ENCODE measurements around the gene KRTAP16-1.

Gene KRTAP16-1

DNA sequence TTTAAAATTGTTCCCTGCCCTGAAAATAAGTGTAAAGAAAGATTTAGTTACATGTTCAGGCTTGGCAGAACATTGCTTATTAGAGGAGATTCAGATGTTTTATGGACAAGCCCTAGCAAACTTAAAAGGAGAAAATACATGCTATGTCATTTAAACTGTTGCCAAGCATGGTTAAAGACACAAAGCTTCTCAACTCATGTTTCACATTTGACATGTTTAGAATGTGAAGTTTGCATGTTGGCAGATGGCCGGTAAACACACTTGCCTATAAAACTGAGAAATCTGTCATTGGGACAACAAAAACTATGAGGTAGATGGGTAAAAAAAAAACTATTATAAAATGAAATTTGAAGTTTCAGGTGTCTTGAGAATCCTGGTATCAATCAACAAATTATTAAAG lies 12.3 kb downstream of the KRTAP16-1 start:
- Histone ChIP-seq H3K36me3 (replicated peaks; ENCODE audit: insufficient read depth, low read length) (no peaks in the 10 kb centered on the region), H3K79me2 (ENCODE audit: low read length) (no peaks in the 10 kb centered on the region), H3K27ac (ENCODE audit: low read length) (no peak overlapping the region), H3K27me3 (replicated peaks; ENCODE audit: insufficient read depth, low read length) (no peaks in the 10 kb centered on the region), H2AFZ (ENCODE audit: low read length) (no peak overlapping the region), H3K9ac (ENCODE audit: low read length) (no peak overlapping the region), H3F3A (ENCODE audit: insufficient read depth, low read length) (no peaks in the 10 kb centered on the region), H3K9me2 (replicated peaks; ENCODE audit: insufficient read depth, low read length) (no peaks in the 10 kb centered on the region), H3K4me3 (ENCODE audit: low read length) (no peak overlapping the region), H3K9me3 (replicated peaks; ENCODE audit: insufficient read depth, low read length) (no peaks in the 10 kb centered on the region), H4K20me1 (ENCODE audit: insufficient read depth, low read length) (no peaks in the 10 kb centered on the region), H3K4me1 (ENCODE audit: low read length) (peaks cover 6% of the 10 kb centered on the region; the same call in 1 of the 2 replicates), H3K4me2 (ENCODE audit: low read depth, low read length) (no peak overlapping the region)
- TF ChIP-seq, protein P1, sequence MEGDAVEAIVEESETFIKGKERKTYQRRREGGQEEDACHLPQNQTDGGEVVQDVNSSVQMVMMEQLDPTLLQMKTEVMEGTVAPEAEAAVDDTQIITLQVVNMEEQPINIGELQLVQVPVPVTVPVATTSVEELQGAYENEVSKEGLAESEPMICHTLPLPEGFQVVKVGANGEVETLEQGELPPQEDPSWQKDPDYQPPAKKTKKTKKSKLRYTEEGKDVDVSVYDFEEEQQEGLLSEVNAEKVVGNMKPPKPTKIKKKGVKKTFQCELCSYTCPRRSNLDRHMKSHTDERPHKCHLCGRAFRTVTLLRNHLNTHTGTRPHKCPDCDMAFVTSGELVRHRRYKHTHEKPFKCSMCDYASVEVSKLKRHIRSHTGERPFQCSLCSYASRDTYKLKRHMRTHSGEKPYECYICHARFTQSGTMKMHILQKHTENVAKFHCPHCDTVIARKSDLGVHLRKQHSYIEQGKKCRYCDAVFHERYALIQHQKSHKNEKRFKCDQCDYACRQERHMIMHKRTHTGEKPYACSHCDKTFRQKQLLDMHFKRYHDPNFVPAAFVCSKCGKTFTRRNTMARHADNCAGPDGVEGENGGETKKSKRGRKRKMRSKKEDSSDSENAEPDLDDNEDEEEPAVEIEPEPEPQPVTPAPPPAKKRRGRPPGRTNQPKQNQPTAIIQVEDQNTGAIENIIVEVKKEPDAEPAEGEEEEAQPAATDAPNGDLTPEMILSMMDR (IDR thresholded peaks at IDR 0.05; ENCODE audit: low read length): no peak
- TF ChIP-seq EZH2 (optimal IDR thresholded peaks at IDR 0.05; ENCODE audit: low read depth, low read length) (no peak), EZH2phosphoT487 (IDR thresholded peaks at IDR 0.05; ENCODE audit: low read length) (no peak)
- no peak for DNase-seq

DNA sequence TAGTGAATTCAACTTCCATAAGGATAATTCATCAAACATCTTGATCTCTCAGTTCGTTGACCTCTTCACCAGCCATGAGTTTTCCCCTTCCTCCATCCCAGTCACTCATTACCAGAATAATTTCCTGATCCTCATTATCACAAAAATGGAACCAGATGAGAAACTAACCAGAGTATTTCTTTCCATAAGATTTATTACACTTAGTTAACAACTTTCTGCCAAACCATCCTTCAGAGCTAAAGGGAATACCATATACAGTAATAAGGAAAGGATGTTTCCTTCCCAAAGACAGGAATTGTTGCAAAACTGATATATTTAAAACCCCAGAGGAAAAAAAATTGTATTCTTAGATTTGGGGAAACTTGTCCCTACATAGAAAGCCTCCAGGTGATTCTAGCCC lies 15.1 kb downstream of the KRTAP16-1 start:
- Histone ChIP-seq H3K27me3 (replicated peaks; ENCODE audit: insufficient read depth, low read length) (no peaks in the 10 kb centered on the region), H3K4me3 (ENCODE audit: low read length) (no peak overlapping the region), H3K27ac (ENCODE audit: low read length) (no peak overlapping the region), H4K20me1 (ENCODE audit: insufficient read depth, low read length) (no peaks in the 10 kb centered on the region), H3K9me2 (replicated peaks; ENCODE audit: insufficient read depth, low read length) (no peaks in the 10 kb centered on the region), H3K9me3 (replicated peaks; ENCODE audit: insufficient read depth, low read length) (no peaks in the 10 kb centered on the region), H3K9ac (ENCODE audit: low read length) (no peak overlapping the region), H2AFZ (ENCODE audit: low read length) (no peak overlapping the region), H3K4me2 (ENCODE audit: low read depth, low read length) (no peak overlapping the region), H3F3A (ENCODE audit: insufficient read depth, low read length) (no peaks in the 10 kb centered on the region), H3K36me3 (replicated peaks; ENCODE audit: insufficient read depth, low read length) (no peaks in the 10 kb centered on the region), H3K79me2 (ENCODE audit: low read length) (no peaks in the 10 kb centered on the region), H3K4me1 (ENCODE audit: low read length) (no peaks in the 10 kb centered on the region)
- TF ChIP-seq EZH2phosphoT487 (IDR thresholded peaks at IDR 0.05; ENCODE audit: low read length) (no peak), EZH2 (optimal IDR thresholded peaks at IDR 0.05; ENCODE audit: low read depth, low read length) (no peak)
- TF ChIP-seq, protein P1 (IDR thresholded peaks at IDR 0.05; ENCODE audit: low read length): no peak
- DNase-seq: no peak

DNA sequence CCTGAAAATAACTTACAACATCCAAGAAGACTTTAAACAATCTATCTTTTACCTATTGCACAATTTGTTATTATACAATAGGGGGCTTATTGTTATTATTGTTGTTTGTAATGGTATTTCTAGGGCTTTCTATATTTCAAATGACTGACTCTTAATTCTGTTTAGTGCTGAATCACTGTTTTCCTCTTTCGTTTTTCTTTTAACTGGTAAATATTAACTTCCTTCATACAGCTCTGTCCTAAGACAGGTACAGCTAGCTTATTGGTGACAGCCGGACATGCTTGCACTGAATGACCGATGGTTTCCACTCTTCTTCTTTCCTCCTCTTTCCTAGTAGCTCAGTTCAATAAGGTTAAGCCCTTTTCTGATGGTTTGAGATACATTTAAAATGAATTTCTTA lies 22.1 kb downstream of the KRTAP16-1 start:
- no peak overlapping the region for H3K4me3 ChIP-seq (ENCODE audit: low read length)
- TF ChIP-seq EZH2phosphoT487 (IDR thresholded peaks at IDR 0.05; ENCODE audit: low read length) (no peak), EZH2 (optimal IDR thresholded peaks at IDR 0.05; ENCODE audit: low read depth, low read length) (no peak)
- TF ChIP-seq, protein P1 (IDR thresholded peaks at IDR 0.05; ENCODE audit: low read length): no peak
- H3K4me2 ChIP-seq (ENCODE audit: low read depth, low read length): no peak overlapping the region
- no peaks in the 10 kb centered on the region for H3K4me1 ChIP-seq (ENCODE audit: low read length)
- DNase-seq: no peak
- H3K9me2 ChIP-seq (replicated peaks; ENCODE audit: insufficient read depth, low read length): no peaks in the 10 kb centered on the region
- no peak overlapping the region for H3K9ac ChIP-seq (ENCODE audit: low read length)
- no peaks in the 10 kb centered on the region for H3F3A ChIP-seq (ENCODE audit: insufficient read depth, low read length)
- H3K9me3 ChIP-seq (replicated peaks; ENCODE audit: insufficient read depth, low read length): no peaks in the 10 kb centered on the region
- H2AFZ ChIP-seq (ENCODE audit: low read length): no peak overlapping the region
- no peaks in the 10 kb centered on the region for H3K79me2 ChIP-seq (ENCODE audit: low read length)
- no peaks in the 10 kb centered on the region for H4K20me1 ChIP-seq (ENCODE audit: insufficient read depth, low read length)
- H3K27ac ChIP-seq (ENCODE audit: low read length): no peak overlapping the region
- no peaks in the 10 kb centered on the region for H3K27me3 ChIP-seq (replicated peaks; ENCODE audit: insufficient read depth, low read length)
- no peaks in the 10 kb centered on the region for H3K36me3 ChIP-seq (replicated peaks; ENCODE audit: insufficient read depth, low read length)
